CD4-positive, CD25-positive, alpha-beta regulatory T cell (primary cell): ENCODE results near the gene FHIT. TPM values are rescaled to one million over a fixed set of nuclear protein-coding genes. Genes with fewer than 3 reads are reported as not detected.

Experiments
- ATAC-seq, 2 donors: fragments of 150-1000 bp; cut with Tn5 transposase; one replicate each; pipeline ENCODE4 v1.10.0; 2021; ENCODE audit warnings: low read depth in 2 of 2, moderate number of reproducible peaks in 2 of 2, moderate library complexity in 1 of 2
- DNase-seq, 3 donors: peaks; one replicate each; pipeline versions ENCODE4 v3.0.0 to v3.0.0-alpha.2; 2012 to 2022; ENCODE audit warnings: mixed read lengths in 1 of 3
- H3K27ac ChIP-seq: one replicate; pipeline ENCODE4 v1.7.0; 2013; ENCODE audit warnings: mild to moderate bottlenecking, low read length; ENCODE audit not compliant: insufficient read depth, poor library complexity, severe bottlenecking
- H3K27me3 ChIP-seq: one replicate; pipeline ENCODE4 v1.7.0; 2013; ENCODE audit warnings: low read length; ENCODE audit not compliant: control insufficient read depth, insufficient read depth
- H3K36me3 ChIP-seq: one replicate; pipeline ENCODE4 v1.7.0; 2013; ENCODE audit warnings: mild to moderate bottlenecking, low read length, moderate library complexity; ENCODE audit not compliant: control insufficient read depth, insufficient read depth
- H3K4me1 ChIP-seq: 2 replicates; pipeline ENCODE4 v1.7.0; 2013; ENCODE audit warnings: mild to moderate bottlenecking, low read length; ENCODE audit not compliant: insufficient read depth, control insufficient read depth, poor library complexity, severe bottlenecking
- H3K4me3 ChIP-seq: one replicate; pipeline ENCODE4 v1.7.0; 2013; ENCODE audit warnings: low read depth, mild to moderate bottlenecking, low read length, moderate library complexity
- H3K9me3 ChIP-seq, 2 experiments: 1 replicate in 1 of 2; 2 replicates in 1 of 2; pipeline ENCODE4 v1.7.0; 2013; ENCODE audit warnings: low read length in 2 of 2, mild to moderate bottlenecking in 1 of 2, moderate library complexity in 1 of 2; ENCODE audit not compliant: control insufficient read depth in 2 of 2
- H3K27ac Mint-ChIP-seq, 3 donors: one replicate each; pipeline ENCODE4 v1.8.0; 2020 to 2022; ENCODE audit warnings: mild to moderate bottlenecking in 3 of 3, mixed read lengths in 3 of 3, moderate library complexity in 2 of 3
- H3K27me3 Mint-ChIP-seq: one replicate; pipeline ENCODE4 v1.8.0; 2022; ENCODE audit warnings: mild to moderate bottlenecking, mixed read lengths
- H3K36me3 Mint-ChIP-seq: one replicate; pipeline ENCODE4 v1.8.0; 2020; ENCODE audit warnings: mixed read lengths
- H3K4me1 Mint-ChIP-seq, 4 donors: one replicate each; pipeline ENCODE4 v1.8.0; 2020 to 2022; ENCODE audit warnings: mixed read lengths in 4 of 4, mild to moderate bottlenecking in 1 of 4
- H3K4me3 Mint-ChIP-seq, 4 donors: one replicate each; pipeline ENCODE4 v1.8.0; 2020 to 2022; ENCODE audit warnings: mild to moderate bottlenecking in 4 of 4, mixed read lengths in 4 of 4, moderate library complexity in 3 of 4
- H3K9me3 Mint-ChIP-seq, 7 donors: one replicate each; pipeline ENCODE4 v1.8.0; 2020 to 2022; ENCODE audit warnings: mixed read lengths in 7 of 7, mild to moderate bottlenecking in 3 of 7, moderate library complexity in 2 of 7
- polyA plus RNA-seq, 4 donors: library from polyadenylated mRNA; unstranded; fragments of 300-500 nt; fragmentation: Illumina TruSeq; gene quantifications; one replicate each; pipeline ENCODE4 v1.2.3, GENCODE V29; 2021
- total RNA-seq: library from RNA; stranded (reverse); gene quantifications from one replicate; pipeline ENCODE4 v1.2.3, GENCODE V29; 2022

The FHIT gene
- total and polyA plus RNA-seq, 5 donors from 2014 or later, result 7.8 to 120 (median 14.4) TPM

DNA sequence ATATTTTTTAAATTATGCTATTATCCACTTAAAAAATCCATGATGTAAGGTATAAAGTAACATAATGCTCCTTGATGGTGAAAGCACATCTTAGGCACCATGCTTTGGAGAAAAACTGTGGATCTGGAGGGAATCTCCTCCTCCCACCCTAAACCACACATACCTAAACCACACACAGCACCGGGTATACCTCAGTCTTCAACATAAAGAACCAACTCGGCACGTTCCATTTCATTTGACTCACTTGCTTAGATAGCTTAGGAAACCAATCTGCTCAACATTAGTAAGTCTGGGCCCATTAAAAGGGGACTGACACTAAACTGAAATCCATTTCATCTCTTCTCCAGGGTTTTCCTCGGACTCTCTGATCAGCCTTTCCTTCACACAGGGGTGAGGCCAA is 1255.7 kb downstream of the FHIT start:
- Mint-ChIP-seq H3K4me1 (peaks cover 5 to 53% (median 22%) of the 10 kb centered on the region in 4 donors), H3K9me3 (no peaks in the 10 kb centered on the region), H3K27me3 (peaks cover 5% of the 10 kb centered on the region), H3K27ac (peak overlapping the region; percentile 7 to 83 (median 10)), H3K4me3 (no peak overlapping the region), H3K36me3 (peaks cover 4% of the 10 kb centered on the region)
- Histone ChIP-seq H3K4me3 (no peak overlapping the region), H3K4me1 (no peaks in the 10 kb centered on the region), H3K9me3 (no peaks in the 10 kb centered on the region), H3K36me3 (no peaks in the 10 kb centered on the region), H3K27me3 (no peaks in the 10 kb centered on the region), H3K27ac (no peak overlapping the region)
- ATAC-seq (no peak), DNase-seq (no peak)

DNA sequence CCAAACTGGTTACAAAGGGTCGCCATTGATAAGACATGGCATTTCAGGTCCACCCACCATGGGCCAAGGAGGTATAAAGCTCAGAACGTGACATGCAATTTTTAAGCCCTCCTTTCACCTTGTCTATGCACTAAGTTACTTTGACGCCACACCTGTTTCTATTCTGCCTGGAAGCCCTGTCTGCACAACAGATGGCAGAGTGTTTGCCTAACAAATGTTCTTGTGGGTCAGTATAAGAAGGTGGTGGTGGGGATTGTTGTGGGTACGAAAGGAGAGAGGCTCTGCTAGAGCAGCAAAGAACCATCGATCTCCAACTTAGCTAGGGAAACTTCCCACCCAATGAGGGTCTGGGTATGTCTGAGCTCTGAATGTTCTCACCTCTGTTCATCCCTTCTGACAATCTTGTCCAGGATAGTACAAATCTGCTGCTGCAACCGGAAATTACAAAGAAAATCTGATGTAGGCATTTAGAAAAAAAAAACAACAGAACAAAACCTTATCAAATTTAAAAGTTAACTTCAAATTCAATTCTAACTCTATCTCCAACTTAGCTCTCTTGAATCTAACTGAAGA is 1256.4 kb downstream of the FHIT start:
- Histone ChIP-seq H3K36me3 (no peaks in the 10 kb centered on the region), H3K9me3 (no peaks in the 10 kb centered on the region), H3K27me3 (no peaks in the 10 kb centered on the region), H3K27ac (no peak overlapping the region), H3K4me3 (no peak overlapping the region), H3K4me1 (no peaks in the 10 kb centered on the region)
- no peak for DNase-seq
- Mint-ChIP-seq H3K9me3 (no peaks in the 10 kb centered on the region), H3K27me3 (peaks cover 5% of the 10 kb centered on the region), H3K4me3 (peak overlapping the region in 2 of 4 donors; percentile 16 to 23), H3K36me3 (peaks cover 4% of the 10 kb centered on the region), H3K4me1 (peaks cover 5 to 49% (median 22%) of the 10 kb centered on the region in 4 donors), H3K27ac (peak overlapping the region in 2 of 3 donors; percentile 52 to 83)
- no peak for ATAC-seq

DNA sequence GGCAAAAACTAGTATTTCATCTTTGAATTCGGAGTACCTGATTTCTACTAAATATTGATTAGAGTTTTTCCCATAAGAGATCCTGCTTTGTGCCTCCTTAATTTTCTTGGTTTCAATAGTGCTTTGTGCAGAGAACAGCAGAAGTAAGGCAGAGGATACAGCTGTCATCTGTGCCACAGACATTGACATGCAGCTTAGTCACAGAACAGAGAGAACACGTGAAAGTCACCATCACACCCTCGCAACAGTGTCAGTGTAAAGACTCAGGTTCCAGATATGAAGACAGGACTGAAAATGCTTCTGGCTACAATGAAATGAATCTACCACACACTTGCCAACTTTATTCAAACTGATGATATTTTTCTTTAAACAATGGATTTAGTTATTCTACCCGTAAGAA is 1258.7 kb downstream of the FHIT start:
- no peaks in the 10 kb centered on the region for H3K36me3 ChIP-seq
- H3K27ac Mint-ChIP-seq, result peak overlapping the region in 2 of 3 donors; percentile 3 to 32
- H3K4me3 Mint-ChIP-seq, result no peak overlapping the region
- no peaks in the 10 kb centered on the region for H3K9me3 Mint-ChIP-seq
- ATAC-seq, result no peak
- H3K9me3 ChIP-seq, result no peaks in the 10 kb centered on the region
- peaks cover 5% of the 10 kb centered on the region for H3K27me3 Mint-ChIP-seq
- no peaks in the 10 kb centered on the region for H3K27me3 ChIP-seq
- H3K36me3 Mint-ChIP-seq, result peaks cover 8% of the 10 kb centered on the region
- peaks cover 5 to 65% (median 29%) of the 10 kb centered on the region in 4 donors for H3K4me1 Mint-ChIP-seq
- peaks cover 3% of the 10 kb centered on the region for H3K4me1 ChIP-seq
- H3K4me3 ChIP-seq, result no peak overlapping the region
- peak in 1 of 3 donors; percentile 27 for DNase-seq
- H3K27ac ChIP-seq, result no peak overlapping the region

DNA sequence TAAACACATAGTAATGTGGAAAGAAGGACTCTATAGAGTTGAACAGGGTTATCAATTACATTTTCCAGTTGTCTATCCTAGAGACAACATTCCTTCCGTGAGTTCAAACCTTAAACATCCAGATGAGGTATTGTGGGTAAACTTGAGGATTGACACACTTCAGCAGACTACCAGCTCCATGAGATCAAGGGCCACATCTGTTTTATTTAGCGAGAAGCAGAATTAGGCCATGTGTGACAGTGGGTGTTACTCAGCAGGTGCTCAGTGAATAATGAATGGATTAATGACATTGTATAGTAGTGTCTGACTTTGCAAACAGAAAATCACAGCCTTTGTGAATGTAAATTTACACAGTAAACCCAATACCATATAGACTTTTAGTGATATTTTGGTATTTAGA is 1260.3 kb downstream of the FHIT start:
- H3K4me3 ChIP-seq, result no peak overlapping the region
- peaks cover 0 to 57% (median 23%) of the 10 kb centered on the region in 4 donors for H3K4me1 Mint-ChIP-seq

DNA sequence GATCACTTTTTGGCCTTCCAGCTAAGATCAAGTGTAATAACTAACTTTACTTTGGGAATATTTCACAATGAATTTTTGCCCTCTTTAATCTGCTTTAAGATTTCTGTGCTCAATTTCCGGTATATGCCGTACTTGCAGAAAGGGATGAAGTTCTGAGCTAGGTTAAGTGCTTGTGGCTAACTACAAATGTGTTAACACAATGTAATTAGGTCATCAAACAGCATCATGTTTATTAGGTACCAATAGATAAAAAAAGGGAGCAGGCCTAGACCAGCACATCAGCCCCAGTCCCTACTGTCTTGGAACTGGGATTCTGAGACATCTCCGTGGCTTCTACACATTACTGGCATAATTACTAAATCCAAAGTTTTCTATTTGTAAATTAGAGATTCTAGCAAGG is 1268.7 kb downstream of the FHIT start:
- H3K4me3 Mint-ChIP-seq, result peak overlapping the region in 1 of 4 donors; percentile 33
- no peaks in the 10 kb centered on the region for H3K27me3 Mint-ChIP-seq
- H3K9me3 Mint-ChIP-seq, result peaks cover 0 to 4% (median 0%) of the 10 kb centered on the region in 7 donors
- no peaks in the 10 kb centered on the region for H3K9me3 ChIP-seq
- no peaks in the 10 kb centered on the region for H3K27me3 ChIP-seq
- H3K4me1 ChIP-seq, result no peaks in the 10 kb centered on the region
- no peak for DNase-seq
- peak overlapping the region in 2 of 3 donors; percentile 70 to 76 for H3K27ac Mint-ChIP-seq
- no peak overlapping the region for H3K27ac ChIP-seq
- peaks cover 10% of the 10 kb centered on the region for H3K36me3 Mint-ChIP-seq
- H3K4me1 Mint-ChIP-seq, result peaks cover 0 to 54% (median 31%) of the 10 kb centered on the region in 4 donors
- no peak for ATAC-seq
- H3K36me3 ChIP-seq, result peaks cover 3% of the 10 kb centered on the region
- H3K4me3 ChIP-seq, result no peak overlapping the region

More for the DNA sequence above, 1260.3 kb downstream of the FHIT start:
- no peak overlapping the region for H3K27ac ChIP-seq
- no peak for ATAC-seq
- no peaks in the 10 kb centered on the region for H3K36me3 ChIP-seq
- no peak overlapping the region for H3K4me3 Mint-ChIP-seq
- peaks cover 3% of the 10 kb centered on the region for H3K4me1 ChIP-seq
- H3K27ac Mint-ChIP-seq, result peak overlapping the region in 1 of 3 donors; percentile 50
- H3K9me3 ChIP-seq, result no peaks in the 10 kb centered on the region
- H3K27me3 ChIP-seq, result no peaks in the 10 kb centered on the region
- H3K9me3 Mint-ChIP-seq, result no peaks in the 10 kb centered on the region
- H3K27me3 Mint-ChIP-seq, result peaks cover 5% of the 10 kb centered on the region
- H3K36me3 Mint-ChIP-seq, result peaks cover 8% of the 10 kb centered on the region
- DNase-seq, result no peak

DNA sequence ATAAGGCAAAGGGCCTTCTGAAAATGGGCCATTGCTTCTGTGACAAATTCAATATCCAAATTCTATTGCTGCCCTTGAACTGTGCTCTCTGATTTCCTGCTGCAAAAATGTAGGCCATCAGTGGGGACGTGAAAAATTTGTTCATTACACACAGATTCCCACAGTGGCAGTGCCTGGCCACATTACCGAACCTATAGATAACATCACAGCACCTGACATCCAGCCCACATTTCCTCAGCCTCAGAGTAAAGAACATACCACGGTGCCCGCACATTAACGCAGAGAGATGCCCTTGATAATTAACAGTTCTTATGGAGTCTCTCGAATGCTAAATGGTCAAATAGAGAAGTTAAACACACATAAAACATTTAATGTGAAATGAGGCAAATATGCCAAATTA is 1269.9 kb downstream of the FHIT start:
- H3K4me3 ChIP-seq, result no peak overlapping the region
- no peaks in the 10 kb centered on the region for H3K4me1 ChIP-seq
- no peaks in the 10 kb centered on the region for H3K27me3 ChIP-seq
- peaks cover 0 to 56% (median 29%) of the 10 kb centered on the region in 4 donors for H3K4me1 Mint-ChIP-seq
- H3K36me3 ChIP-seq, result peaks cover 3% of the 10 kb centered on the region
- peak overlapping the region in 2 of 3 donors; percentile 66 to 70 for H3K27ac Mint-ChIP-seq
- no peak for DNase-seq
- no peak overlapping the region for H3K4me3 Mint-ChIP-seq
- H3K9me3 ChIP-seq, result no peaks in the 10 kb centered on the region
- no peak overlapping the region for H3K27ac ChIP-seq
- H3K27me3 Mint-ChIP-seq, result no peaks in the 10 kb centered on the region
- no peak for ATAC-seq
- H3K36me3 Mint-ChIP-seq, result peaks cover 10% of the 10 kb centered on the region
- H3K9me3 Mint-ChIP-seq, result peaks cover 0 to 4% (median 0%) of the 10 kb centered on the region in 7 donors

DNA sequence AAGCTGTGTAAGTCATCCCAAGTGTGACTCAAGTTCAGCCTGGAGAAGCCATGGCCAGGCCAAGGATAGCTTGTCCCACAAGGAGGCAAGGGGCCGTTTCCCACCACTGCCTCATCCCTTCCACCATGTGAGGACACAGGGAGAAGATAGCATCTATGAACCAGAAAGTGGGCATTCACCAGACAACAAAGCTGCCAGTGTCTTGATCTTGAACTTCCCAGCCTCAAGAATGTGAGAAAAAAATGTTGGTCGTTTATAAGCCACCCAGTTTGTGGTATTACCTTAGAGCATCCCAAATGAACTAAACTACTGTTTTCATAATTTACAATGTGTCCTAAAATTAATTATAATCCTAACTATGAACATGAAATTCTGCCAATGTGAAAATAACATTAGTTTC is 1270.7 kb downstream of the FHIT start:
- Mint-ChIP-seq H3K4me1 (peaks cover 0 to 50% (median 26%) of the 10 kb centered on the region in 4 donors), H3K36me3 (peaks cover 8% of the 10 kb centered on the region), H3K27ac (peak overlapping the region in 1 of 3 donors; percentile 70), H3K9me3 (peaks cover 0 to 4% (median 0%) of the 10 kb centered on the region in 7 donors), H3K4me3 (no peak overlapping the region), H3K27me3 (no peaks in the 10 kb centered on the region)
- peaks cover 3% of the 10 kb centered on the region for H3K36me3 ChIP-seq
- no peaks in the 10 kb centered on the region for H3K27me3 ChIP-seq
- ATAC-seq (no peak), DNase-seq (no peak)
- H3K9me3 ChIP-seq, result no peaks in the 10 kb centered on the region
- H3K4me3 ChIP-seq, result no peak overlapping the region
- no peak overlapping the region for H3K27ac ChIP-seq
- no peaks in the 10 kb centered on the region for H3K4me1 ChIP-seq

GRCh38 chr3:59979542-59979941 is 1271.7 kb downstream of the FHIT start:
- H3K27me3 Mint-ChIP-seq, result no peaks in the 10 kb centered on the region
- peak overlapping the region in 1 of 4 donors; percentile 29 for H3K4me3 Mint-ChIP-seq
- Histone ChIP-seq H3K4me3 (no peak overlapping the region), H3K4me1 (no peaks in the 10 kb centered on the region), H3K9me3 (no peaks in the 10 kb centered on the region), H3K36me3 (no peaks in the 10 kb centered on the region), H3K27me3 (no peaks in the 10 kb centered on the region), H3K27ac (no peak overlapping the region)
- peaks cover 0 to 44% (median 26%) of the 10 kb centered on the region in 4 donors for H3K4me1 Mint-ChIP-seq
- H3K9me3 Mint-ChIP-seq, result peaks cover 0 to 3% (median 0%) of the 10 kb centered on the region in 7 donors
- peak overlapping the region; percentile 47 to 72 (median 70) for H3K27ac Mint-ChIP-seq
- H3K36me3 Mint-ChIP-seq, result peaks cover 1% of the 10 kb centered on the region
- DNase-seq (peak in 1 of 3 donors; percentile 22), ATAC-seq (no peak)
